ENCODE results near the gene PIGM.

DNA sequence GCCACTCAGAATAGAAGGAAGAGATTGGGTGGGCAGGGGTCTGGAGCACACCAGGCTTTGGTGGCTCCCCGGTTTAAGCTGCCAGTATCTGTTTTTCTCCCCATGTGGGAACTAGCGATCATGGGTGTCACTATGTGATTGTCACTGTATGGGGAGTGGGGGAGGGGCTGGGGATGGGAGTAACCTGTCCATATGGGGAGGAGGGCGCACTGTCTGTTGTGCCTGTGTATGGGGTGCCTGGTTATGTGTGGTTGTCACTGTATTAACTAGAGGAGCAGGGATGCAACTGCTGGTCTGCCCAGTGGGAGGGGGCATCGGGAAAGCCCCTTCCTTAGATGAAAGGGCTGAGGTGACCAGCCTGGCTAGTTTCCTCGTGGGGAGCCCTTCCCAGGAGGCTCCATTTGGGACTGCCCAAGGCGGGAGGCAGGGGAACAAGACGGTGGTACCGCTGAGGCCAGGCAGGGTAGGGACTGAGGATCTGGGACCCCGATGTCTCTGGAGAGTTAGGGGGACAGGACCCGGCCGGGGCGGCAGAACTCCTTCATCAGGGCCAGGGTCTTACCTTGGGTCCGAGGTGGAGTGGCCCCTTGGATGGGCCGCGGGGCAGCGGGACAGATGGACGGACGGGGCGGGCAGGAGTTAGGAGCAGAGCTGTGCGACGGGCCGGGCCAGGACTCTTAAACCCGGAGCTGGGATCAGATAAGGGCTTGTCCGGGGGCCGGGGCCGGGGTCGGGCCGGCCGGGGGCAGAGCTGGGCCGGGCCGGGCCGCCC lies 37.9 kb upstream of the PIGM start, which contains the start of gene KCNJ10:
- no peak for TF ChIP-seq FOXK2 (IDR thresholded peaks at IDR 0.05)
- no peak for TF ChIP-seq BHLHE40 (IDR thresholded peaks at IDR 0.05; ENCODE audit: borderline replicate concordance)
- no peak for TF ChIP-seq SUZ12 (IDR thresholded peaks at IDR 0.05)
- no peak for TF ChIP-seq ELF4 (IDR thresholded peaks at IDR 0.05)
- no peak for TF ChIP-seq NFRKB (IDR thresholded peaks at IDR 0.05)
- TF ChIP-seq TARDBP (IDR thresholded peaks at IDR 0.05), result no peak
- TF ChIP-seq ARNT (IDR thresholded peaks at IDR 0.05), result no peak
- no peak for TF ChIP-seq HDGF (IDR thresholded peaks at IDR 0.05; ENCODE audit: borderline replicate concordance)
- TF ChIP-seq PKNOX1 (IDR thresholded peaks at IDR 0.05), result no peak
- TF ChIP-seq FOXM1 (IDR thresholded peaks at IDR 0.05; ENCODE audit: borderline replicate concordance), result no peak
- no peak for TF ChIP-seq SP1 (IDR thresholded peaks at IDR 0.05)
- TF ChIP-seq CTBP1 (IDR thresholded peaks at IDR 0.05; ENCODE audit: borderline replicate concordance), result no peak
- TF ChIP-seq FOXA1 (IDR thresholded peaks at IDR 0.05), result no peak
- no peak for TF ChIP-seq ZNF384 (IDR thresholded peaks at IDR 0.05)
